ENCODE results near the gene ZW10.

ZW10 gene

DNA sequence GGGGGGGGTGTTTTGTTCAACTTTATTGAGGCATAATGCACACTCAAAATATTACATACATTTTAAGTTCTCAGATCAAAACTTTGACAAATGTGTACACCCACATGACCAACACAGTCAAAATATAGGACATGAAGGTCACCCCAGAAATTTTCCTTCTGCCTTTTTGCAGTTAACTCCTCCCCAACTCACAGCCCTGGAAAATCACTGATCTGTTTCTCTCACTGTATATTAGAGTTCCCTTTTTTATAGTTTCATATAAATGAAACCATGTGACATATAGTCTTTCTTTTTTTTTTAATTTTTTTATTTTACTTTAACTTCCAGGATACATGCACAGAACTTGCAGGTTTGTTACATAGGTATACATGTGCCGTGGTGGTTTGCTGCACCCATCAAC is 72.0 kb downstream of the ZW10 start:
- Histone ChIP-seq H3K36me3 (replicated peaks; ENCODE audit: low read depth, low read length) (no peaks in the 10 kb centered on the region), H2AFZ (ENCODE audit: low read depth, low read length) (no peak overlapping the region), H3K27ac (ENCODE audit: low read length) (no peak overlapping the region), H3K4me1 (ENCODE audit: low read length) (no peaks in the 10 kb centered on the region), H3K4me2 (ENCODE audit: low read length) (no peak overlapping the region), H3K4me3 (ENCODE audit: low read length) (no peak overlapping the region), H3K9ac (ENCODE audit: low read length) (no peak overlapping the region), H4K20me1 (ENCODE audit: insufficient read depth, low read length) (no peaks in the 10 kb centered on the region), H3K27me3 (ENCODE audit: low read depth, low read length) (no peaks in the 10 kb centered on the region), H3K9me3 (ENCODE audit: insufficient read depth, low read length) (no peaks in the 10 kb centered on the region), H3K79me2 (ENCODE audit: low read length) (no peaks in the 10 kb centered on the region)
- TF ChIP-seq CTCF (IDR thresholded peaks at IDR 0.05; ENCODE audit: low read depth, low read length), result no peak
- TF ChIP-seq EZH2phosphoT487 (IDR thresholded peaks at IDR 0.05; ENCODE audit: low read depth), result no peak

DNA sequence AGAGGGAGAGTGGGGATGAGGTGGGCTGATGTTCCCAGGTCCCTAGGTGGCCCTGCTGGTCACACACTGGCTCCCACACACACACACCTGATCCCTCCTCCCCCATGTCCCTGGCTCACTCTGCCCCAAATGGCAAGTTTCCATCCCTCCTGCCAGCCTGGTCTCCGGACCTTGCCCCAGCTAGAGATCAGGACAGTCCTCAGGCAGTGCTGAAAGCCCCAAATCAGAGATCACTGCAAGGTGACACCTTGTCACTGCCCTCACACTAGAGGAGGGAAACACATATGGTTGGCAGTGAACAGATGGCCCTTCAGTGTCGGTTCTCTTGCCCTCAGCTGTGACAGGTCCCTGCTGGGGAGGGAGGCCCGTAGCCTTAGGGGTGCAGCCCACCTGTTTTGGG is 75.0 kb downstream of the ZW10 start:
- no peaks in the 10 kb centered on the region for H3K9me3 ChIP-seq (ENCODE audit: insufficient read depth, low read length)
- H3K27ac ChIP-seq (ENCODE audit: low read length), result no peak overlapping the region
- H3K4me1 ChIP-seq (ENCODE audit: low read length), result peaks cover 11% of the 10 kb centered on the region
- no peak overlapping the region for H2AFZ ChIP-seq (ENCODE audit: low read depth, low read length)
- no peak overlapping the region for H3K4me2 ChIP-seq (ENCODE audit: low read length)
- H4K20me1 ChIP-seq (ENCODE audit: insufficient read depth, low read length), result no peaks in the 10 kb centered on the region
- no peaks in the 10 kb centered on the region for H3K27me3 ChIP-seq (ENCODE audit: low read depth, low read length)
- no peaks in the 10 kb centered on the region for H3K36me3 ChIP-seq (replicated peaks; ENCODE audit: low read depth, low read length)
- H3K4me3 ChIP-seq (ENCODE audit: low read length), result no peak overlapping the region
- no peak overlapping the region for H3K9ac ChIP-seq (ENCODE audit: low read length)
- TF ChIP-seq CTCF (IDR thresholded peaks at IDR 0.05; ENCODE audit: low read depth, low read length) (no peak), EZH2phosphoT487 (IDR thresholded peaks at IDR 0.05; ENCODE audit: low read depth) (no peak)
- H3K79me2 ChIP-seq (ENCODE audit: low read length), result no peaks in the 10 kb centered on the region

DNA sequence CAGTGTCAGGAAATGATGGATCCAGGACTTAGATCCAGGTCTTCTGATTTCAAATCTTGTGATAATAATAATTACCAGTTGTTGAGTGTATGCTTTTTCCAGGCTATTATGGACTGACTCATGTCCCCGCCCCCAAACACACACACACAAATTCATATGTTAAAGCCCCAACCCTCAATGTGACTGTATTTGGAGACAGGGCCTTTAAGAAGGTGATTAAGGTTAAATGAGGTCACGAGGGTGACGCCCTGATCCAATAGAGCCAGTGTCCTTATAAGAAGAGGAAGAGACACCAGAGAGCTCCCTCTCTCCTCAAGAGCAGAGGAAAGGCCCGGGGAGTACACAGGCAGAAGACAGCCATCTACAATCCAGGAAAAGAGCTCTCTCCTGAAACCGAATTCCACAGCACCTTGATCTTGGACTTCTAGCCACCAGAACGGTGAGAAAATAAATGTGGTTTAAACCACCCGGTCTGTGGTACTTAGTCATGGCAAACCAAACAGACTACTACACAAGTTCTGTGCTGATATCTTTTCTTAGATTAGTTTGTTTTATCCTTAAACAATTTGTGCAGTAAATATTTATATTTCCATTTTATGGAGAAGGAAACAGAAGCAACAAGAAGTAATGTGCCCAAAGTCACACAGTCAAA is 75.6 kb downstream of the ZW10 start:
- no peak overlapping the region for H3K4me3 ChIP-seq (ENCODE audit: low read length)
- H4K20me1 ChIP-seq (ENCODE audit: insufficient read depth, low read length), result no peaks in the 10 kb centered on the region
- TF ChIP-seq CTCF (IDR thresholded peaks at IDR 0.05; ENCODE audit: low read depth, low read length) (no peak), EZH2phosphoT487 (IDR thresholded peaks at IDR 0.05; ENCODE audit: low read depth) (no peak)
- no peaks in the 10 kb centered on the region for H3K9me3 ChIP-seq (ENCODE audit: insufficient read depth, low read length)
- H3K9ac ChIP-seq (ENCODE audit: low read length), result no peak overlapping the region
- no peaks in the 10 kb centered on the region for H3K79me2 ChIP-seq (ENCODE audit: low read length)
- no peaks in the 10 kb centered on the region for H3K27me3 ChIP-seq (ENCODE audit: low read depth, low read length)
- peaks cover 11% of the 10 kb centered on the region for H3K4me1 ChIP-seq (ENCODE audit: low read length)
- H2AFZ ChIP-seq (ENCODE audit: low read depth, low read length), result no peak overlapping the region
- no peak overlapping the region for H3K27ac ChIP-seq (ENCODE audit: low read length)
- H3K4me2 ChIP-seq (ENCODE audit: low read length), result no peak overlapping the region
- H3K36me3 ChIP-seq (replicated peaks; ENCODE audit: low read depth, low read length), result no peaks in the 10 kb centered on the region

DNA sequence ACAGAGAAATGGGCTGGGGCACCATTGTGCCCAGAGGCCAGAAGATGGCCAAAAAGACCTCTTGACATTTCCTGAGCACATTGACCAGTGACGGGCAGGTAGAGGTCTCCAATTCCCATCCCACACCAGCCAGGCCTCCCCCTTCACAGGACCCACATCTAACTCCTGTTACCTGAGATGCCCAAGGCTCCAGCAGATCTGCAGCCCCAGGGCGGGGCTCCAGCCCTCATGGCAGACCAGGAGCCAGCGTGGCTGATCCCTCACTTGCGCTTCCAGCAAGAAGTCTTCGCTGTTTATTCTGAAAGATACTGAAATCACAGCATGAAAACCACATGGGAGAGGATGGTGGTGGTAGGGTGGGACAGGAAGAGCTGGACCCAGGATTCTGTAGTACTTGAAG is 76.4 kb downstream of the ZW10 start:
- no peaks in the 10 kb centered on the region for H3K27me3 ChIP-seq (ENCODE audit: low read depth, low read length)
- H3K4me3 ChIP-seq (ENCODE audit: low read length), result no peak overlapping the region
- H4K20me1 ChIP-seq (ENCODE audit: insufficient read depth, low read length), result no peaks in the 10 kb centered on the region
- no peaks in the 10 kb centered on the region for H3K79me2 ChIP-seq (ENCODE audit: low read length)
- no peak overlapping the region for H3K4me2 ChIP-seq (ENCODE audit: low read length)
- H3K9ac ChIP-seq (ENCODE audit: low read length), result no peak overlapping the region
- no peaks in the 10 kb centered on the region for H3K9me3 ChIP-seq (ENCODE audit: insufficient read depth, low read length)
- peaks cover 11% of the 10 kb centered on the region for H3K4me1 ChIP-seq (ENCODE audit: low read length)
- H2AFZ ChIP-seq (ENCODE audit: low read depth, low read length), result no peak overlapping the region
- TF ChIP-seq EZH2phosphoT487 (IDR thresholded peaks at IDR 0.05; ENCODE audit: low read depth) (no peak), CTCF (IDR thresholded peaks at IDR 0.05; ENCODE audit: low read depth, low read length) (no peak)
- H3K36me3 ChIP-seq (replicated peaks; ENCODE audit: low read depth, low read length), result no peaks in the 10 kb centered on the region
- H3K27ac ChIP-seq (ENCODE audit: low read length), result no peak overlapping the region
